ENCODE measurements around the gene ATF7IP2. TPM values are rescaled to one million over a fixed set of nuclear protein-coding genes. Genes with fewer than 3 reads are reported as not detected.

ATF7IP2 gene
- polyA plus RNA-seq, 6 donors from 2014 or later, result 67.9 to 172 (median 110) TPM

GRCh38 chr16:10529895-10530669 lies 144.2 kb downstream of the ATF7IP2 start:
- H3K27ac Mint-ChIP-seq, result peak overlapping the region in 1 of 6 donors; percentile 18
- no peak for ATAC-seq (ENCODE audit: low read depth in 2 of 2)
- no peaks in the 10 kb centered on the region for H3K27me3 Mint-ChIP-seq
- H3K4me3 Mint-ChIP-seq, result no peak overlapping the region
- H3K4me1 Mint-ChIP-seq, result no peaks in the 10 kb centered on the region
- no peaks in the 10 kb centered on the region for H3K9me3 Mint-ChIP-seq
- no peaks in the 10 kb centered on the region for H3K36me3 Mint-ChIP-seq
- DNase-seq, result no peak

- no peaks in the 10 kb centered on the region for H3K27me3 Mint-ChIP-seq
- H3K27ac Mint-ChIP-seq, result no peak overlapping the region
- H3K4me3 Mint-ChIP-seq, result no peak overlapping the region
- DNase-seq, result no peak
- H3K9me3 Mint-ChIP-seq, result no peaks in the 10 kb centered on the region
- H3K36me3 Mint-ChIP-seq, result no peaks in the 10 kb centered on the region
- ATAC-seq (ENCODE audit: low read depth in 2 of 2), result no peak
- H3K4me1 Mint-ChIP-seq, result no peaks in the 10 kb centered on the region
Measured at GRCh38 chr16:10530685-10531084, 144.8 kb downstream of the ATF7IP2 start.

GRCh38 chr16:10531582-10531981 lies 145.7 kb downstream of the ATF7IP2 start:
- Mint-ChIP-seq H3K36me3 (no peaks in the 10 kb centered on the region), H3K9me3 (no peaks in the 10 kb centered on the region), H3K27me3 (no peaks in the 10 kb centered on the region), H3K4me3 (no peak overlapping the region), H3K27ac (peak overlapping the region in 2 of 6 donors; percentile 39 to 42), H3K4me1 (peaks cover 0 to 5% (median 0%) of the 10 kb centered on the region in 3 donors)
- ATAC-seq (ENCODE audit: low read depth in 2 of 2), result no peak
- no peak for DNase-seq

Other genes with a start within 250 kb of the ATF7IP2 start
- under 1 TPM in 3 of 6 donors, not detected in 3; 0.04 to 0.53 (median 0.17) TPM for gene GRIN2A, start 203.6 kb upstream of the ATF7IP2 start, polyA plus RNA-seq (ENCODE audit: low read depth in 6 of 6)
- under 1 TPM in 2 of 6 donors, not detected in 4; 0.26 to 0.74 TPM for gene EMP2, start 194.5 kb downstream of the ATF7IP2 start, polyA plus RNA-seq (ENCODE audit: low read depth in 6 of 6)

Measured in naive B cell (primary cell).